ENCODE results near the gene REM2.

- TF ChIP-seq CTCF (IDR thresholded peaks at IDR 0.05) (no peak), POLR2AphosphoS5 (IDR thresholded peaks at IDR 0.05) (no peak), POLR2A (IDR thresholded peaks at IDR 0.05; ENCODE audit: low read depth) (no peak), EP300 (IDR thresholded peaks at IDR 0.05) (no peak)
Measured at GRCh38 chr14:22875748-22876319, 7.2 kb upstream of the REM2 start.

All from esophagus muscularis mucosa (tissue), 4 donors.